BJ (cell line): Measurements from ENCODE around the gene HIPK2. TPM values are rescaled to one million over a fixed set of nuclear protein-coding genes. Genes with fewer than 3 reads are reported as not detected.

ENCODE experiments used
- CTCF ChIA-PET: fragments of 350-600 bp; formaldehyde crosslinking; extraction: SDS; loops from one replicate; lab custom pipeline; 2021; ENCODE audit warnings: antibody characterized with exemption, inconsistent platforms; lab: Yijun Ruan, JAX
- POLR2A ChIA-PET: fragments of 300-600 bp; sonication (Branson Sonifier 250); formaldehyde crosslinking; extraction: SDS; loops from one replicate; lab custom pipeline; 2021; ENCODE audit warnings: antibody characterized with exemption; lab: Charles Lee
- DNase-seq: peaks from one replicate; pipeline ENCODE4 v3.0.0-alpha.2; 2011; ENCODE audit warnings: low read depth
- H3K27me3 ChIP-seq: 2 replicates; pipeline ENCODE4 v1.6.0; 2011; ENCODE audit warnings: low read length; ENCODE audit not compliant: control insufficient read depth, insufficient read depth
- H3K36me3 ChIP-seq: 2 replicates; pipeline ENCODE4 v1.5.1; 2011; ENCODE audit warnings: low read length; ENCODE audit not compliant: control insufficient read depth, insufficient read depth
- H3K4me3 ChIP-seq: 2 replicates; pipeline ENCODE4 v1.5.1; 2011; ENCODE audit warnings: low read depth, mild to moderate bottlenecking, control low read depth, low read length
- polyA plus RNA-seq: library from polyadenylated mRNA; depleted of rRNA; stranded (reverse); fragments of >200 nt; gene quantifications from 2 replicates; pipeline ENCODE4 v1.2.3, GENCODE V29; 2011
- TF ChIP-seq, protein P1 (sequence below): IDR thresholded peaks from 2 replicates; pipeline ENCODE4 v1.5.1; 2011; ENCODE audit warnings: low read depth, mild to moderate bottlenecking, control low read depth, inconsistent platforms, low read length, moderate library complexity; ENCODE audit not compliant: insufficient read depth

Gene HIPK2
- polyA plus RNA-seq, 1 experiment: 3.6 TPM

DNA sequence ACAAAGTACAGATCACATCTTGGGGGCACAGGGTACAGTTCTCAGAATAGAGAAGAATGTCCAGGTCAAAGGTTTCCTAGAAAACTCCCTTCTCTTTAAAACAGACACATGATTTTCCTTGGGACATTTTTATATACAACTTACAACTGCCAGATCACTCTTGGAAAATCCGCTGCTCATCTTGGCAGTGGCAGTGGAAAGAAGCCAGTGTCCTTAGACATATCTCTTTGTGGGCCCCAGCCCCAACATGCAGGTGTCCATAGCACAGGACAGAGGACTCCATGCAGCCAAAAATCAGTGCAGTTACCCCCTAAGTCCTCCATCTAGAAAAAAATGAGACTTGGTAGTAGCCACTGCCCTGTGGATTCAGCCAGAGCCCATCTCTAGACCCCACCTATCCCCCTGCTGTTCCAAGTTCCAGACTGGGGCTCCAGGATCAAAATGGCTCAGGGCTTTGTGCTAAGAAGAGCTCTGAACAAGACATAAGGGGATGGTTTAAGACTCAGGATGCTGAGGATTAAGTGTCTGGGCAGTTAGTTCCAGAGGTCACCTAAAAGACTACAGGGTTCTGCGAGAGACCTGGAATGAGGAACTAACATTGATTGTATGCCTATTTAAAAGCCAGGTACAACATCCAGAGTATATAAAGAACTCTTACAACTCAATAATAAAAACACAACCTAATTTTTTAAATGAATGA is 34.4 kb downstream of the HIPK2 start:
- DNase-seq: no peak
- H3K4me3 ChIP-seq: no peak overlapping the region
- H3K27me3 ChIP-seq: no peaks in the 10 kb centered on the region
- ChIA-PET CTCF (interaction anchor here (1.4 kb wide), 1 partner anchor 12 kb away, joined by 3 read pairs; no protein-coding TSS in a partner anchor), POLR2A (no interaction called here)
- no peaks in the 10 kb centered on the region for H3K36me3 ChIP-seq
- TF ChIP-seq, protein P1, sequence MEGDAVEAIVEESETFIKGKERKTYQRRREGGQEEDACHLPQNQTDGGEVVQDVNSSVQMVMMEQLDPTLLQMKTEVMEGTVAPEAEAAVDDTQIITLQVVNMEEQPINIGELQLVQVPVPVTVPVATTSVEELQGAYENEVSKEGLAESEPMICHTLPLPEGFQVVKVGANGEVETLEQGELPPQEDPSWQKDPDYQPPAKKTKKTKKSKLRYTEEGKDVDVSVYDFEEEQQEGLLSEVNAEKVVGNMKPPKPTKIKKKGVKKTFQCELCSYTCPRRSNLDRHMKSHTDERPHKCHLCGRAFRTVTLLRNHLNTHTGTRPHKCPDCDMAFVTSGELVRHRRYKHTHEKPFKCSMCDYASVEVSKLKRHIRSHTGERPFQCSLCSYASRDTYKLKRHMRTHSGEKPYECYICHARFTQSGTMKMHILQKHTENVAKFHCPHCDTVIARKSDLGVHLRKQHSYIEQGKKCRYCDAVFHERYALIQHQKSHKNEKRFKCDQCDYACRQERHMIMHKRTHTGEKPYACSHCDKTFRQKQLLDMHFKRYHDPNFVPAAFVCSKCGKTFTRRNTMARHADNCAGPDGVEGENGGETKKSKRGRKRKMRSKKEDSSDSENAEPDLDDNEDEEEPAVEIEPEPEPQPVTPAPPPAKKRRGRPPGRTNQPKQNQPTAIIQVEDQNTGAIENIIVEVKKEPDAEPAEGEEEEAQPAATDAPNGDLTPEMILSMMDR: no peak

DNA sequence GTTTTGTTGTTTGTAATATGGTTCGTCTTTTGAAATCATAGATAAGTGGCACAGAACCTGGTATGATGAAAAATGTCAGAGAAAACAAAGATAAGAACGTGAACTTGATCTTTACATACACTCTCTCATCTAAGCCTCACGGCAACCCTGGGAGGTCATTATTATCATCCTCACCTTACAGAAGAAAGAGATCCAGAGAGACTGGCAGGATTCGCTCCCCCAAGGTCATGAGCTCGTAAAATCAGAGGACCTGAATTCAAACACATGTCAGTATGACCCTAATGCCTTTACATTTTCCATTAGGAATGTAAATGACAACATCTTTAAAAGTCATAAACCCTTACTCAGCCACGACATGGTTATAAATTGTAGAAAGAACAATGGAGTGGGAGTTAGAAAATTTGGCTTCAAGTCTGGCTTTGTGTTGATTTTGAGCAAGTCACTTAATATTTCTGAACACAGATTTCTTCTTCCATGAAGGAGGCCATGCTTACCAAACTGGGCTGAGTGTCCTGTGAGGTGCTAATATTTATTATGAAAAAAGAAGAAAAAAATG is 35.9 kb downstream of the HIPK2 start:
- CTCF ChIA-PET: interaction anchor here (1.7 kb wide), 1 partner anchor 10 kb away, joined by 4 read pairs; no protein-coding TSS in a partner anchor
- POLR2A ChIA-PET: no interaction called here
- H3K27me3 ChIP-seq: no peaks in the 10 kb centered on the region
- TF ChIP-seq, protein P1: no peak
- no peak overlapping the region for H3K4me3 ChIP-seq
- DNase-seq: no peak
- H3K36me3 ChIP-seq: no peaks in the 10 kb centered on the region

DNA sequence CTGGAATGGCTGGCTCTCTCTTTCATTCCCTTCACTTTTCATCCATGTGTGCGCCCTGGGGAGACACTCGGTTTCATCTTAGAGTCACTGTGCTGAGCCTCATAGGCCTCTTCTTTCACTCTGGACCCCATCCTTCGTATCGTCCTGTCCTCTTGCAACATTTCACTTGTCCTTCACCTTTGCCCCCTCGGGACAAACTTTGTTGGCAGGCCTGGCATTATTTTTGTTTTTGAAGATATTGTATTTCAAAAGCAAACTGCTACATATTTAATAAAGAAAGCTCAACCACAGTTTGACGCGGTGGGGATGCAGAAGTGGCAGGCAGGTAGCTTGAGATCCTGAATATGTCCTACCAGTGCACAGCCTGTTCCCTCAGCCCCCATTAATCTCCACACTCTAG is 36.6 kb downstream of the HIPK2 start:
- DNase-seq: no peak
- TF ChIP-seq, protein P1: no peak
- ChIA-PET CTCF (interaction anchor here (1.7 kb wide), 1 partner anchor 10 kb away, joined by 4 read pairs; no protein-coding TSS in a partner anchor), POLR2A (no interaction called here)
- Histone ChIP-seq H3K27me3 (no peaks in the 10 kb centered on the region), H3K36me3 (no peaks in the 10 kb centered on the region), H3K4me3 (no peak overlapping the region)

DNA sequence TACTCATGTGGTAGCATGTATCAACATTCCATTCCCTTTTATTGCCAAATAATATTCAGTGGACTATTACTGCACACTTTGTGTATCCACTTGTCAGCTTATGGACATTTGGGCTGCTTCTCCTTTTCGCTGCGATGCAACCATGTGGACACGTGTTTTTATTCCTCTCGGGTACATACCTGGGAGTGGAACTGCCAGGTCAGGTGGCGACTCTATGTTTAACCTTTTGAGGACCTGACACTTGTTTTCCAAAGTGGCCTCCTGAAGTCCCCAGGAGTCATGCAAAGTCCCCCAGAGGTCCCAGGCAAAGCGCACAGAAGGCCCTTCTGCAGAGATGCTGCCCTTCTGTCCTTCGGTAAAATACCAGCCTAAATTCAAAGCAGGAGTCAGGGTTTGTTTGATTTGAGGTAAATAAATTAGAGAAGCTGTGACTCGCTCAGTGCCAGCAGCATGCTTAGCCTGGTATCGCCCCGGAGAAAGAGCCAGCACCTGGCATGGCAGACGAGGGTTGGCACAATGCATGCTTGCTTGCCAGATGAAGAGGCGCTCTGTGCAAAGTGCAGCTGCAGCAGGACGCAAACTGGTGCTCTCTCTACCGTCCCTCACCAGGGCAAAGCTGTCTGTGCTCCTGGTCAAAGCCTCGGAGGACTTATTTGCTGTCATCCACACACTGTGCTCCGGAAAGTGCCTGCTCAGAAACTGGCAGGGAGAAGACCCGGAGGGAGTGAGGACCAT is 37.8 kb downstream of the HIPK2 start:
- TF ChIP-seq, protein P1: no peak
- Histone ChIP-seq H3K4me3 (no peak overlapping the region), H3K36me3 (no peaks in the 10 kb centered on the region), H3K27me3 (no peaks in the 10 kb centered on the region)
- CTCF ChIA-PET: no interaction called here
- no peak for DNase-seq
- POLR2A ChIA-PET: no interaction called here

DNA sequence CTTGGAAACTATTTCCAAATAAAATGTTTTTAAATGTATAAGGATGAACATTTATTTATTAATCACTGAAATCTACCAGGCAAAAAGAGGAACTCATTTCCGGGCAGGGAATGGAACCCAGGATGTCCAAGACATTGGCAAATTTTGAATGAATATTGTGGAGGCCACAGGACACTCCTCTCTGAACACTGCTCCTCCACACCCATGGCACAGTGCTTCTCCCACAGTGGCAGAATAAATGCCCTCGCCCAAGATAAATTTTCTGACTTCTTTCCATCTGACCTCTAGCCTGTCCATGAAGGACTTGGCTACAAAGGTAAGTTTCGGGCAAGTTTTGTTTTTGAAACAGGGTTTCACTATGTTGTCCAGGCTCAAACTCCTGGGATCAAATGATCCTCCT is 39.0 kb downstream of the HIPK2 start:
- H3K27me3 ChIP-seq: no peaks in the 10 kb centered on the region
- DNase-seq: no peak
- ChIA-PET CTCF (interaction anchor here (1.0 kb wide), 1 partner anchor 13 kb away, joined by 3 read pairs; no protein-coding TSS in a partner anchor), POLR2A (no interaction called here)
- TF ChIP-seq, protein P1: no peak
- no peaks in the 10 kb centered on the region for H3K36me3 ChIP-seq
- H3K4me3 ChIP-seq: no peak overlapping the region
